GM10847 (cell line): Measurements from ENCODE around the gene AHCY.
A peak's percentile ranks its signal among the peaks of the same experiment; 100 is the strongest.

ENCODE experiments used
- POLR2A ChIP-seq: IDR thresholded peaks from 2 replicates; pipeline ENCODE4 v1.6.1; 2011; ENCODE audit not compliant: insufficient read length; ENCODE audit errors: extremely low read depth

The AHCY gene

DNA sequence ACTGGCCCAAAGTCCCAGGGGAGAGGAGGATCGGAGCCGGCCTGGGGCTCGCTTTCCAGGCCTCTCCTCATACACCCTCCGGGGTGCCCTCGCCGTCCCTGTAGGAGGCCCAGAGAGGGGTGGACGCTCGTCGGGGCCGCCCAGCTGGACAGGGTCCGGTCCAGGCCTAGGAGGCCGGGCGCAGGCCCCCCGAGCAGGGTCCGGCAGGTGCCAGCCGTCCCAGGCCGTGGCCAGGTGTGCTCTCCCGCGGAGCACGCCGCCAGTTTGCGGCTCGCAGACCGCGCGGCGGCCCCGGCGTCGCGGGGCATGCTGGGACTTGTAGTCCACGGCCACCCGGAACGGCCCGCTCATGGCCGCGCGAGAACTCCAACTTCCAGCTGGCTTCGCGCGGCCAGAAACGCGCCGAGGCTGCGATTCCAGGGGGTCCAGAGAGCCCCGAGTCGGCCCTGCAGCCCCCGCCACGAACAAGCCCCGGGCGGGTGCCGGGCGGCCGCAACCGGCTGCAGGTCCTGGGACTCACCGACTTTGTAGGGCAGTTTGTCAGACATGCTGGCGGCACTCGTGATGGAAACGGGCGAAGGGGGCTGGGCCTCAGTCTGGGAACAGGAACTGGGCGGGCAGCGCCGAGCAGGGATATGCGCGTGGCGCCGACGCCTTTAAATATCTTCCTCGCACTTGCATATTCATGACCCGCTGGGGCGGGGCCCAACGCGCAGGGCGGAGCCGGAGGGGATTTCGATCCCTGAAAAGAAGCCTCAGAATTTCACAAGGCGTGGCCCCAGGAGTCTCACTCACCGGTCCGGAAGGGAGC lies at the start of gene AHCY:
AHCY (minus strand) TSS at position 633 of the 811 bp plus-strand sequence; CDS start at position 548, 85 bp downstream.
- peak; percentile 75 for TF ChIP-seq POLR2A

DNA sequence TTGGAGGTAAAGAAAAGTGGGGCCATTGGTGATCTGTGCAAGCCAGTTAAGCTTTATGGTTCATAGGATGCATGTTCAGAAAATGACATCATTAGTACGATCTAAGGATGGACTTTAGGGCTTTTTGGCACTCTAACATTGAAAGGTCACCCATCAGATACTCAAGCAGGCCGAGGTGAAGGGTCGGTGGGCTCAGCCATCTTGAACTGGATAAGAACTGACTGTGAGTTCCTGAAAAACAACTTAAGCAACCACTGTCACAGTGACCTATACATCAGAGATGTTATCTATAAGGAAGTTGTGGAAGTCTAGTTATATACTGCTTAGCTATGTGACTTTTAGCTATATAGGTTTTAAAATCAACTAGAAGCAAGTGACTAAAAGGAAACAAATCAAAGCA lies 46.9 kb upstream of the AHCY start:
- no peak for TF ChIP-seq POLR2A

DNA sequence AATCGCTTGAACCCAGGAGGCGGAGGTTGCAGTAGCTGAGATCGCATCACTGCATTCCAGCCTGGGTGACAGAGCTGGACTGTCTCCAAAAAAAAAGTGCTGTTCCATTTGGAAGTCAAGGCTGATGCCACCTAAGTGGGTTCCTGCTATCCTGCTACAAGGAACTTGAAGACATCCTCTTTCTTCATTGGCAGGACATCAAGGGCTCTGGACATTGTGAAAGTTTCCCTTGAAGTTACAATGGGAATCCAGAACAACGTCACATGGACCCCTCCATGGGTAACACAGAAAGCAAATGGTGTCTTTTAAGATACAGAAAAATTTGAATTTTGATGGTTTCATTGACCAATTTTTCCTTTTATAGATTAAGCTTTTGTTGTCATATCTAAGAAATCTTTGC lies 44.4 kb upstream of the AHCY start:
- no peak for TF ChIP-seq POLR2A

DNA sequence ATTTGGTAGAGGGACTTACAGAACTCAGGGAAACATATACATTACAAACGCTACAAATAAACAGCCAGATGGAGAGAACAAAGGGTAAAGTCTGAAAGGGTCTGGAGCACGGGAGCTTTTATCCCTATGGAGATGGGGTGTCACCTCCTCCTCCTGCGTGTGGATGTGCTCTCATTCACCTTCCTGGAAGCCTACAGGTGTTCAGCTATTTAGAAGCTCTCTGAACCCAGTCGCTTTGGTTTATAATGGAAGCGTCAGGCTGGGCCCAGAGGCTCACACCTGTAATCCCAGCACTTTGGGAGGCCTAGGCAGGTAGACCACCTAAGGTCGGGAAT lies 42.2 kb upstream of the AHCY start:
- TF ChIP-seq POLR2A, result no peak

DNA sequence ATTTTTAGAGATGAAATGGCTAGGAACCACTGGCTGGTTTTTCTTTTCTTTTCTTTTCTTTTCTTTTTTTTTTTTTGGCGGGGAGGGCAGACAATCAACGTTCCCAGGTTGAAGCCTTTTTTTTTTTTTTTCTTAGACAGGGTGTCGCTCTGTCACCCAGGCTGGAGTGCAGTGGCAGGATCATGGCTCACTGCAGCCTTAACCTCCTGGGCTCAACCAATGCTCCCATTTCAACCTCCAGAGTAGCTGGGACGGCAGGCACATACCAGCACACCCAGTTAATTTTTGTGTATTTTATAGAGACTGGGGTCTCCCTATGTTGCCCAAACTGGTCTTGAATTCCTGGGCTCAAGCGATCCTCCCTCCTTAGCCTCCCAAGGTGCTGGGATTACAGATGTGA lies 41.1 kb upstream of the AHCY start:
- no peak for TF ChIP-seq POLR2A

DNA sequence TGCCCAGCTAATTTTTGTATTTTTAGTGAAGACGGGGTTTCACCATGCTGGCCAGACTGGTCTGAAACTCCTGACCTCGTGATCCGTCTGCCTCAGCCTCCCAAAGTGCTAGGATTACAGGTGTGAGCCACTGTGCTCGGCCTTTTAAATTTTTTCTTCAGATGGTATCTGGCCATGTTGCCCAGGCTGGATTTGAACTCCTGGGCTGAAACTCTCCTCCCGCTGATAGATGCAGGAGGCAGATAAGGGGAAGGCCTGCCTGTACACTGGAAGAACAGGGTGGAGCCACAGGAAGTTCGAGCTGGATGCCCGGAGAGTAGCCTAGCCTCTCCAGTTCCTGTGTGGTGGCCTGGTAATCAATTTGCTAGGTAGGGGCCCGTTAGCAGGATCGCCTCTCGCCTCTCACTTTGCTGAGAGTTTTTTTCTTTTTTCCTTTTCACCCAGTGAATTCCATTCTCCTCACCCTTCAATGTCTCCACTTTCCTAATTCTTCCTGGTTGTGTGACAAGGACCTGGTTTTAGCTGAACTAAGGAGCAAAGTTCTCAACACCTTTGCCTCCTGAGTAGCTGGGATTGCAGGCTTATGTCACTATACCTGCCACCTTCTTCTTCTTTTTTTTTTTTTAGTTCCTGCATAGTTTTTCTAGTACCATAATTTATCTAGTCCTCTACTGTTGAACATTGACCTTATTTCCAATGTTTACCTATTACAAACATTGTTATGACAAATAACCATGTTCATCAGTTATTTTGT lies 40.5 kb upstream of the AHCY start:
- no peak for TF ChIP-seq POLR2A

DNA sequence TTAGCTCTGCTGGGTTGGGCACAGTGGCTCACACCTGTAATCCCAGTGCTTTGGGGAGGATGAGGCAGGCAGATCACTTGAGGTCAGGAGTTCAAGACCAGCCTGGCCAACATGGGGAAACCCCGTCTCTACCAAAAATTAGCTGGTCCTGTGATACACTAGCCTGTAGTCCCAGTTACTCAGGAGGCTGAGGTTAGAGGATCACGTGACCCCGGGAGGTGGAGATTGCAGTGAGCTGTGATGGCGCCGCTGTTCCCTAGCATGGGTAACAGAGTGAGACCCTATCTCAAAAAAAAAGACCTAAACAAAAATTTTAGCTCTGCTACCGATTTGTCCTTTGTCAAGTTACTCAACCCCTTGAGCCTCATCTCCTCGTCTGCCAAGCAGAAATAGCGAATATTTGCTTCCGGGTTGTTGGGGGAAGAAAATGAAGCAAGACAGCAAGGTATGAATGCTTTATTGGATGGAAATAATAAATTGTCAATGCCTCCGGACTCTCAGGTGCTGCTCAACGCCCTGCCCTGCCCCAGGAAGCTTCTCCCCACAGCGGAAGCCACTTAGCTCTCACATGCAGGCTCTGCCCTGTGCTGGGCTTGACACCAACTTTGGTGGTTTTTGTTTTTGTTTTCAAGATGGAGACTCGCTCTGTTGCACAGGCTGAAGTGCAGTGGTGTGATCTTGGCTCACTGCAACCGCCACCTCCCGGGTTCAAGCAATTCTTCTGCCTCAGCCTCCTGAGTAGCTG lies 35.0 kb upstream of the AHCY start:
- no peak for TF ChIP-seq POLR2A

DNA sequence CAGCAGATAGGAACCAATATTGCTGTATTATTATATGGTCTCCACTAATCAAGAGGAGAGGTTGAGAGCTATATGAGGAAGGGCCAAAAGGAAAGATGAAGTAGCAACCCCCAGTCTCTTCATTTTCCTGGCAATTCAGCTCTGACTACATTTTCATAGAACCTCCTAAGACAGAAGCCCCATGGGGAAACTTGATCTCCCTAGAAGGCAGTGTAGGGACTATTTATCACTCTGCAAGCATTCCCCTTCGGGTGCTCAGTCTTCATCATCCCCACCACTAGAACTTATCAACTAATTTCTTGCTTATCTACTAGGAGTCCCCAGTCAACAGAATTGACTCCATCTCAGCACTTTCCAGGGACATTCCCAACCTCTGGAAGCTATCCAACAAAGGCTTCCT lies 34.4 kb upstream of the AHCY start:
- TF ChIP-seq POLR2A, result no peak

DNA sequence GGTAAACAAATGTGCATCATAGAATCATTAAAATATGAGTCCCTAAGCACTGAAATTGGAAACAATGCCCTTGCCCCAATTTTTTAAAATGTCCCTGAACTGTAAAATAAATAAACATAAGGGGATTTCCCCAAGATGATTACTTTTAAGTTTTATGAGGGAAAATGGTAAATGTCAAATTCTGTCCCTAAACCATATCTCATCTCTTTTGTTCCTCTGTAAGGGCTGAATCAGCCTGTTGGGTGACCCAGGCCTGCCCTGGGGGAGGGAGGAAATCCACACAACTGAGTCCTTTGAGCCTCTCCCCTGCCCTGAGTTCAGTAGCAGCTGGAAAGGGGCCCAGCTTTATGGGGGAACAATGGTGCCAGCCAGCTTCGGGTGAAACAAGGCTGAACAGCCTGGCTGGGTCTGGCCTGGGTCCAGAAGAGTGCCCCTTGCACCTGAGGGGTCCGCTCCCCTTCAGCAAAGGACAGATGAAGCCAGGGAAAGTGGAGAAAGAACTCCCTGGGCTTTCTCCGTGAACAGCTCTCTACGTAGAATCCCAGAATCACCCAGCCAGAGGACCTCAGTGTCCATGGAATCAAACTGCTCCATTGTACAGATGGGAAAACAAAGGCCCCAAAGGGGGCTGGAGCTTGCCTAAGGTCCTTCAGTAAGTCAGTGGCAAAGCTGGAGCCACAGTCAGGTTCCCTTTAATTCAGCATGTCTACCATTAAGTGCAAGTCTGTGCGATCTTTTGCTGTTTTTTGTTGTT lies 31.7 kb upstream of the AHCY start:
- TF ChIP-seq POLR2A, result no peak

DNA sequence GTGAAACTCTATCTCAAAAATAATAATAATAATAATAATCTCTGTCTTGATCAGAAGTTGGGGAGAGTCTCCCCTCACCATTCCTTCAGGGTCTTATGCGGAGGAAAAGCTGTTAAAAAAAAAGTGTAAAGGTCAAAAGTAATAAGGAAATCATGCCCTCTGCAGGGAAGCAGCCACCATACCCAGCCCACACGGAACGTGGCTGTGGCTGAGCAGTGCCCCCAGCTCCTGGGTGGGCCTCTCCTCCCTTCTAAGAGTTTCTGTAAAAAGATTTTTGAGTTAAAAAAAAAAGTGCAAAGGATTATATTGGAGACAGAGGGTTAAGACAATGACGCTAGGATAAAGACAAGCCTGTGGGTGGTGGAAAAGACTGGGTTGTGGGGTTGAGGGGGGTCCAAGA lies 30.6 kb upstream of the AHCY start:
- TF ChIP-seq POLR2A, result no peak

DNA sequence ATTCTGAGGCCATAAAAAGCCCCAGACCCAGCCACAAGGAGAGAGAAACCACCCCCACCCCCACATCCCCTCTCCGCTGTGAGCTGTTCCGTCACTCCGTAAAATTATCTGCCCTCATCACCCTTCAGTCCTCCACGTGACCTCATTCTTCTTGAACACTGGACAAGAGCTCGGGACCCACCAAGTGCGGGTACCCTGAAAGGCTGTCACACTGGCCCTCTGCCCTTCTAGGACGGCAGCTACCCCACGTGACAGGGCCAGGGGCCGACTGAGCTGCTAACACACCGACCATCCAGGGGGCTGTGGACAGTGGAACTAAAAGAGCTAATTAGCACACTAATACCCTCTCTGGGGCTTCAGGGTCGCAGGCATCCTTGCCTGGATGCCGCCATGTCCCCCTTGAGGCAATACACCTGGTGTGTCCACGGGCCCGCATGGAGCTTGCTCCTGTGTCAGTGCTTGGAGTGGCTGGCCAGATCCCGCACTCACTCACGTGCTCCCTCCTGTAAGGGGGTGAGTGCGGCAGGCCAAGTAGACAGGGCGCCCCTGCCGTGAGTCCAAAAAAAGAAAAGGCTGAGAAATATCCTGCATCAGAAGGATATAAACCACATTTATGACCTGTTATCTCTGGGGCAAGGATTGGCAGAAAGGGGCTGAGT lies 29.2 kb upstream of the AHCY start:
- no peak for TF ChIP-seq POLR2A

DNA sequence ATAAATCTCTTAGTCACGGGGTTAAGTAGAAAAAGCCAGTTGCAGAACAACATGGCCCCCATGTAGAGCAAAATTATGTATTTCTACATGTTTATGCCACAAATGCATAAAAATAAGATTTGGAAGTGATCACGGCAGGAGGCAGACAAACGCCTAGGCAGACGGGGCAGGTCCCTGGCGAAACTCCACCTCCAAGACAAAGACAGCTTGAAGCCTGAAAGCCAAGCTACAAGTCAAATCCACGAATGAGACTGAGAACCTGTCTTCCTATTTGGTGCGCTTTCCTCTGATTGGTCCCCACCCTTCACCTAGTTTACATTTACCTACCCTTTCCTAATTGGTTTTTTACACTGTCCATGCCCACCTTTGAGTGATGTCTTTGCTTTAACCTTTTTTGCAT lies 28.7 kb upstream of the AHCY start:
- no peak for TF ChIP-seq POLR2A

DNA sequence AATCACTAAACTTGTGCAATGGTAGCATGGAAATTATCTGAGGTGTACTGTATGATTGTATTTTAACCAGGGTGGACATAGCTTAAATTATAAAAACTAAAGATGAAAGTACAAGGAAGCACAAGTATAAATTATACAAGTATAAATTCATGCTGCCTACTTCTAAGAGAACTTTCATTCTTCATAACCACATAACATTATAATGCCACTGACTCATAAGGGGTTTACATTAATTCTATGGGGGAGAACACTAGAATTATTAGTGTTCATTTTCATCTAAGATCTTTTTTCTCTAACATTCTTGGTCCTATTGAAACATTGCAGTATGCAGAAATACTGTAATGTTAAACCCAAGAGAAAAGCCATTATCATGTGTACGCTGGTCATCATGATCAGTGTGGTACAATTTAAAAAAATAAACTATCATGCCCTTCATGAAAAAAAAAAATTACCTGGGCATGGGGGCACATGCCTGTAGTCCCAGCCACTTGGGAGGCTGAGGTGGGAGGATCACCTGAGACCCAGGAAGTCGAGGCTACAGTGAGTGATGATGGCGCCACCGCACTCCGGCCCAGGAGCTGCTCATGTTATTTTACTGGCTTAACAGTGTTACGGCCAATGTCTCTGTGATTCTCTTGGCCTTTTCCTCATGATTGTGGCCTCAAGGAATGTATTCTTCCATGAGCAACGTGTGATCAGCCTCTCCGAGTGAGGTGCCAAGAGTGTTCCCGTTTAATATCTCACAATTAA lies 25.9 kb upstream of the AHCY start:
- TF ChIP-seq POLR2A, result no peak

DNA sequence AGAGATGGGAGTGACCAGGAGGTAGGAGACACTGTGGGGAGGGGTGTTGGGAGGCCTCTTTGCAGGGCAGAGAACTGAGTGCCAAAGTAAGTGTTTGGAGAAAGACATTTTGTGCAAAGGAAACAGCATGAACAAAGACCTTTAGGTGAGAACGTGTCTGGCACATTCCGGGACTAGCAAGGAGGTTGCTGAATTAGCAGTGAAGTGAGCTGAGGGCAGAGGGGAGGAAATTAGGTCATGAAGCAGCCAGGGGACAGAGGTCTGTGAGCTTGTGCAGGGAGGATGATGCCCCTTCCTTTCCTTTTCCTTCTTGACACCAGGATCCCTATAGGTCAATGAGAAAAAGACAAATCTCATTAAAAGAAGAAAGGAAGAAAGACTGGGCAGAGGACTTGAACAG lies 21.4 kb upstream of the AHCY start:
- TF ChIP-seq POLR2A, result no peak
